HG02571 (cell line): ENCODE results near the gene SMKR1.
"Not testable (repeated sequence)": the region's sequence is repeated elsewhere in the genome, so short reads cannot be mapped to it uniquely, and the experiment has no call there.

Experiments
- ATAC-seq: cut with Tn5 transposase; IDR thresholded peaks from one replicate; pipeline ENCODE4 v1.9.1; 2021; ENCODE audit warnings: mild to moderate bottlenecking, moderate library complexity; ENCODE audit not compliant: unreplicated experiment

The SMKR1 gene

GRCh38 chr7:129481376-129481775, 21.0 kb upstream of the SMKR1 start:
- not testable (repeated sequence) for ATAC-seq

DNA sequence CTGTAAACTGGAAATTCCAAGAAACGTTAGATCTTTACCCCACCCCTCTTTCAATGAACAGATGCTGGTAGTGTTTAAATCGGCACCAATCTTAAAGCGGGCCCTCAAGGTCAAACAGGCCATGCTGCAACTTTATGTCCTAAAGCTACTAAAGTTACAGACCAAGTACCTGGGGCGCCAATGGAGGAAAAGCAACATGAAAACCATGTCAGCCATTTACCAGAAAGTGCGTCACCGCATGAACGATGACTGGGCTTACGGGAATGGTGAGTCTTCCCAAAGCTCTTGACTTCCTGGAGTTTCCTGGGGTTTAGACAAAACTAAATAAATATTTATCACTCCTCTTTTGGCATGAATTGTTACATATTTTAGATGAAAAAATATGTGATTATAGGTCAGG, 19.6 kb upstream of the SMKR1 start:
- no peak for ATAC-seq

GRCh38 chr7:129489491-129489890, 12.8 kb upstream of the SMKR1 start:
- no peak for ATAC-seq

- no peak for ATAC-seq
Observed at GRCh38 chr7:129492391-129492790, 9.9 kb upstream of the SMKR1 start.

- no peak for ATAC-seq
Observed at GRCh38 chr7:129493555-129493954, 8.8 kb upstream of the SMKR1 start.

DNA sequence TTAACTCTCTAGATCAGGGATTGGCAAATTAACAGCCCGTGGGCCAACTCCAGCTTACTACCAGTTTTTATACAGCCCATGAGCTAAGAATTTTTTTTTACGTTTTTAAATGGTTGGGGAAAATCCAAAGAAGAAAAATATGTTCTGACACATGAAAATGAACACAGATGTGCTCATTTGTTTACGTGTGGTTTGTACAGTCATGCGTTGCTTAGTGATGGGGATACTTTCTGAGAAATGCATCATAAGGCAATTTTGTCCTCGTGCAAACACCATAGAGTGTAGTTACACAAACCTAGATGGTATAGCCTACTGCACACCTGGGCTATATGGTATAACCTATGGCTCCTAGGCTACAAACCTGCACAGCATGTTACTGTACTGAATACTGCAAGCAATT, 8.3 kb upstream of the SMKR1 start:
- peak; percentile 84 for ATAC-seq

DNA sequence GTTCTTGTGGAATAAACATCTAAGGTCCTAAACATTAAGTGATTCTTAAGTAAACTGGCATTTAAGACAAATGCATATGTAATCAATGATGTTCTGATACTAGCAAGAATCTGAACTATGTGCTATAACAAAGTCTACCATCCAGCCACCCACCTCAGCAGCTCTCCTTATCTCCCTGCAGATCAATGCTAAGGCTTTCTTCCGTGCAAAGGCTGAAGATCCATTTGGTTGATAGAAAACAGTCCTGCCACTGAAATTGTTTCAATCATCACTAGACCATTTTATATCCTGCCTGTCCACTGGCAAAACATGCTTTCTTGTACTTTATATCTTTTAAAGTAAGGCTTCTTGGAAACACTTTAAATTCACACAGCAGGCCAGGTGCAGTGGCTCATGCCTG, 6.3 kb upstream of the SMKR1 start:
- ATAC-seq: no peak

GRCh38 chr7:129496653-129497052, 5.7 kb upstream of the SMKR1 start:
- no peak for ATAC-seq

- ATAC-seq: no peak
Observed at GRCh38 chr7:129497156-129497555, 5.2 kb upstream of the SMKR1 start.

- no peak for ATAC-seq
Observed at GRCh38 chr7:129498021-129498420, 4.3 kb upstream of the SMKR1 start.

DNA sequence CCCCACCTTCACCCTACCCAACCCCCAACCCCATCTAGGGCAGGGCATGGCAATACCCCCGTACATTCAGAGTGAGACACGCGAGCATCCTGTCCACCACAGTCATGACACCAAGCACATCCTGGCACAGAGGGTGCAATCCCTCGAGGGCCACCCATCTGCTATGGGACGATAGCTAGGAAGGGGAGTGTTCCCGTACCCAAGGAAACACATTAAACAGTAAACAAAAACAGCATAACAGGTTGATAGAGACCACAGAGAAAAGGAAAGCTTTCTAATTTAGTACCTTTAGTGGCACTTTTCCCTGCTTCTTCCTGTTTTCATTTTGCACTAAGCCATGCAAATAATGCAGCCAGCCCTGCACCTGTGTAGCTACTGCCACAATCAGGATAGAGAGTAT, 2.3 kb upstream of the SMKR1 start:
- ATAC-seq: no peak

DNA sequence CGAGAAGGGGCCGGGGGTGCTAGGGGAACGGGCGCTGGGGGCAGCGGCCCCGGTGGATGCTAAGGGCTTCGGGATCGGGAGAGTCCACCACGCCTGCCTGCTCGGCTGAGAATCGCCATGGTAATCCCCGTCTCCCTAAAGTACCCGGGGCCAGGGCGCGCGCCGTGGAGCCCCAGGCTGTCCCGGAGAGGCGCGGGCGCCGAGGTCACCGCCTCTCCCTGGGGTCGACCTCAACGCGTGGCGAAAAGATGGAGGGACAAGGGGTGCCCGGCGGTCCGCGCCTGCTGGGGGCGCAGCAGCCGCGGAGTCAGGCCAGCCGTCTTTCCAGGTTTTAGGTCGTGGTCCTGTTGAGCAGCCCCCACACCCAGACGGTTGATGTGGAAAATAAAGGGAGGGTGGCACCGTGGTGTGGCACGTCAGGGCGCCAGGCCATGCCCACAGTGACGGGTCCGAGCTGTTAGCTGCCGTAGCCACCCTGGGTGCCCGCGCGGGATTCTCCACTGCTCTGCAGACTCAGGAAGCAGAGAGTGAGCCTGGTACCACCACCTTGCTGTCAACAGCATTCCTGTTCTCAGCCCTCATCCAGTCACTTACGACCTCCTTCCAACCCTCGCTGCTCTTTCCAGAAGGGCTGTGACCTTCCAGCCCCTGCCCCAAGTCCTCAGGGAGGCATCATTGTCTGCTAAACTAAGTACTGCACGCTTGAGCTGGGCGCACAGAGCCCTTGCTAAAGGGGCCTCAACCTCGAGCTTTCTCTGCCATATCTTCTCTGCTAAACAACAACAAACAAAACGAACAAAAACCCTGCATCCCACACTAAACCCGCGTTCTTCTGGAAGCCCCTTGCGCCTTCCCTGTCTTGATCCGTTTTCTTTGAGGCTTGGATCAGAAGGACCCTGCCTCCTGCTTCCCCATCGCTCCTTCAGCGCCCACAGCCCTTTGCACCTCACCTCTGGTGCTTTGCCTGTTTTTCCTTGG, 666 bp downstream of the SMKR1 start:
- no peak for ATAC-seq

DNA sequence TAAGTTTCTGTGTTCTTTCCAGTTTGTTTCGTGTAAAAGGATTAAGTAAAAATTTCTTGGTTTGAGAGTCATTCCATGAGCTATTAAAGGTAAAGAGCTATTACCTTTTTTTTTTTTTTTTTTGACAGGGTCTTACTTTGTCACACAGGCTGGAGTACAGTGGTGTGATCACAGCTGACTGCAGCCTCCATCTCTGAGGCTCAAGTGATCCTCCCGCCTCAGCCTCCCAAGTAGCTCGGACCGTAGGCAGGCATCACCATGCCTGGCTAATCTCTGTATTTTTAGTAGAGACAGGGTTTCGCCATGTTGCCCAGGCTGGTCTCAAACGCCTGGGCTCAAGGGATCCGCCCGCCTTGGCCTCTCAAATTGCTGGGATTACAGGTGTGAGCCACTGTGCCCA, 1.4 kb downstream of the SMKR1 start:
- ATAC-seq: no peak

DNA sequence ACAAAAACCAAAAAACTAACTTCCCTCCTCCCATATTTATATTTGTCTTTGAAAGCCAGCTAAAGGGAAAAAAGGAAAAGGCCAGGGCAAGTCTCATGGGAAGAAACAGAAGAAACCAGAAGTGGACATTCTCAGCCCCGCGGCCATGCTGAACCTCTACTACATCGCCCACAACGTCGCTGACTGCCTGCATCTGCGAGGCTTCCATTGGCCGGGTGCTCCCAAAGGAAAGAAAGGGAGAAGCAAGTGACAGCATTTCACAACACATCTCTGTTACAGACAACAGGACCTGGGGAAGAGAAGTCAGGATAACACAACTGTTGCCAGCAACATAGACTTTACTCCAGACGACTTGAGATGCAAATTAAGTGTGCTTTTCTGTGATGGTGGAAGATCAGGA, 9.9 kb downstream of the SMKR1 start:
- ATAC-seq: no peak

DNA sequence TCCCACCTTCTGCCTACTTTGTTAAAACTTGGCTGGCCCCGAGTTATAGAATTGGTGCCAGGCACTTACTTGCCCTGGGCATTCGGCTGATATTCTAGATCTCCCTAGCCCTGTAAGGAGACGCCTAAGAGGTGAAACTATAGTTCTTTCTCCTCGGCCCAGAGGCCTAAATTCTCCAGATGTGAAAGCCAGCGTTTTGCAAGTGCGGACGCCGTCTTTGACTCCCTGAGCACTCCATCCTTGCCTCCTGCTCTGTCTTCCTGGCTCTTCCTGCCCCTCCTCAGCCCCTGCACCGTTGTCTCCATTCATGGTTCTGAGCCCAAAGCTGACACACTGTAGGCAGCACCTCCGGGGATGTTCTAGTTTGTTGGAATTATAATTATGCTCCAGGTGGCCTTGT, 11.2 kb downstream of the SMKR1 start:
- ATAC-seq: no peak

DNA sequence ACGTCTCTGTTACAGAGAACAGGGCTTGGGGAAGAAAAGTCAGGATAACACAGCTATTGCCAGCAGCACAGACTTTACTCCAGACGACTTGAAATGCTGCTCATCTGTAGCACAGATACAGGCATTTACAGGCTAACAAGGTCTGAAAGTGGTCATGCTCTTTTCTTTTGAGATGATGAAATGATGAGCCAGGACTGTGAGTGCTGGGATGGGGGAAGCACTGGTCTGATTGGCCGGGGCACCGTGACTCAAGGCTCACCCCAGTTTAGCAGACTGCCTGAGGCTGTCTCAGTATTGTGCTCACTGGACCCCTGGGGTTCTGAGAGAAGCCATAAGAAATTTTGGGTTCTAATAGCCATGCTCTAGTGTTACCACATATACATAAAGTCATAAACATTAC, 12.4 kb downstream of the SMKR1 start:
- ATAC-seq: no peak

DNA sequence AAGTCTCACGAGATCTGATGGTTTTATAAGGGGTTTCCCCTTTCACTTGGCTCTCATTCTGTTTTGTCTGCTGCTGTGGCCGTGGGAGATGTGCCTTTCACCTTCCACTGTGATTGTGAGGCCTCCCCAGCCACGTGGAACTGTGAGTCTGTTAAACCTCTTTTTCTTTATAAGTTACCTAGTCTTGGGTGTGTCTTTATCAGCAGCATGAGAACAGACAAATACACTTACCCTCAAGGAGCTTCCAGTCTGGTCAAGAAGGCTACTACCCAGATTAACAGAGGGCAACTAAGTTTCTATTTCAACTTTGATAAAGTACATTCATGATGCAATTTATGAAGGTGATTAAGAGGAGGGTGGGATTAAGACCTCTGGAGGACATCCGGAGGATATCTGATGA, 13.1 kb downstream of the SMKR1 start:
- no peak for ATAC-seq

- ATAC-seq: no peak
Observed at GRCh38 chr7:129517931-129518330, 15.6 kb downstream of the SMKR1 start.

GRCh38 chr7:129519464-129519863, 17.1 kb downstream of the SMKR1 start:
- no peak for ATAC-seq

DNA sequence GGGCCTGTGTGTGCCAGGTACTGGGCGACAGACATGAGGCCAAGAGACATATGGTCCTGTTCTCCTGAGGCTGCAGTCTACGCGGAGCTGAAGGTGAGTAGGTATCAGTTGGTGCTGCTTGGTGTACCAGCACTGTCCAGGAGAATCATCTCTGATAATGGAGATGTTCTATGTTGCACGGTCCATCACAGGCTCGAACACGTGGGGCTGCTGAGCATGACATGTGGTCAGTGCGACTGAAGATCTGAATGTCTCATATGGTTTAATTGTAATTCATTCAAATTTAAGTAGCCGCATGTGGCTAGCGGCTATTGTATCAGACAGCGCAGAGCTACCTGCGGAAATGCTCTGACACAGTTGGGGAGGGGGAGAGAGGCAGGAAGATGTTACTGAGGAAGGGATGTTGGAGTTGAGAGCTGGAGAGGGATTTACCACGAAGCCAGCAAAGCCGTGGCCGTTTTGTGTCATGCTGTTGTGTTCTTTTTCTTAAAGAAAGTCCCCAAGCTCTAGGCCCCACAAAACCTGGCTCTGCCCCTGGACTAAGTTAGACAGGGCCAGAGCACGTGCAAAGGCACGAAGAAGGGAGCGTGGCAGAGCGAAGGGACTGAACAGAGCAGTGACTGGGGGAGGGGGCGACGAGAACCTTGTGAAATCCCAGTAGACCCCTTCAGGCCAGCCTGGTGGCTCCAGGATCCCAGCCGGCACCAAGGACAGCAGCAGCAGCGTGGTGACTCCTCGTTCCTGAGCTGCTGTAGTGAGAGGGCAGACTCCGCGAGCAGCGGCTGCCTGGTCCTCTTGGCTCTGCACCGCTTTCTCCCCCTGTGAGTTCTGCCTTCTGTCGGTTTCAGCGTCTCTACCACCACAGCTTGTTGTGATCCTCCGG, 20.0 kb downstream of the SMKR1 start:
- no peak for ATAC-seq

DNA sequence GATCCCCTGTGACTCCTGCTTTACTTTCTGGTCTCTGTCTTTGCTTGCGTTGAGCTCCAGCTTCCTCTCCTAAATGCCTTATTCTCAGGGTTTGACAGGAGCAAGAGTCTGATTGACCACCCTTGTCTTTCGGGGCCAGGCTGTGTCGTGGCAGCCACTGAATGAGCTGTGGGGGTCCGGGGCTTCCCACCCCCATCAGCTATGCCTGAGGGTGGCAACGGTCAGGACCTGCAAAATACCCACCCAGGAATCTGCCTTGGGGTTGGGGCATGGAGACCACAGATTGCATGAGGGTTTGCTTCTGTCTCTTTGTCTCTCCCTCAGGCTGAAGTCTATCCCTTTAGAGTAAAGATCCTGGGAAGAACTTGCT, 20.6 kb downstream of the SMKR1 start:
- ATAC-seq: no peak

DNA sequence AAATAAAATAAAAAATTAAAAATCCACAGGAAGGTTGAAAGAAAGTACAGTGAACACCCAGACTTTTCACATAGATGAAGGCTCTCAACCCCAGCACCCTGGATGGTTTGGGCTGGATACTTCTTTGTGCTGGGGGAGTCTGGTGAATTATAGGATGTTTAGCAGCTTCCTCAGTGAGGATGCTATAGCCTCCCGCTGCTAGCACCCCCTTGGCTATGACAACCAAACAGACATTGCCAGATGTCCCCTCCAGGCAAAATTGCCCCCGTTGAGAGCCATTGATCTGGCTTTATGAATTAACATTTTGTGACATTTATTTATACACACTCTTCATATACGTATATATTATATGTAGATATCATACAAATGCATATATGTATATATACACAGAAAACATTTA, 21.6 kb downstream of the SMKR1 start:
- ATAC-seq: no peak
